ENCODE results near the gene UNC45A.
"Not testable (repeated sequence)": the region's sequence is repeated elsewhere in the genome, so short reads cannot be mapped to it uniquely, and the experiment has no call there.

The UNC45A gene

GRCh38 chr15:90902840-90903732 lies 32.0 kb upstream of the UNC45A start, which contains the start of gene MAN2A2:
TSS of gene MAN2A2 (plus strand) at chr15:90903302. CDS start at chr15:90904208, 906 bp downstream.
- DNase-seq = peak; percentile 69

- DNase-seq = no peak
Observed at GRCh38 chr15:90903733-90904536, 31.1 kb upstream of the UNC45A start.

- no peak for DNase-seq
Observed at GRCh38 chr15:90904746-90905145, 30.3 kb upstream of the UNC45A start.

- DNase-seq = no peak
Observed at GRCh38 chr15:90905306-90906180, 29.5 kb upstream of the UNC45A start.

- DNase-seq = no peak
Observed at GRCh38 chr15:90906181-90906849, 28.8 kb upstream of the UNC45A start.

- no peak for DNase-seq
Observed at GRCh38 chr15:90907051-90907660, 27.9 kb upstream of the UNC45A start.

GRCh38 chr15:90907838-90908507 lies 27.1 kb upstream of the UNC45A start:
- no peak for DNase-seq

GRCh38 chr15:90909449-90909848 lies 25.6 kb upstream of the UNC45A start:
- not testable (repeated sequence) for DNase-seq

- DNase-seq = no peak
Observed at GRCh38 chr15:90909976-90910375, 25.1 kb upstream of the UNC45A start.

- DNase-seq = no peak
Observed at GRCh38 chr15:90910441-90911301, 24.4 kb upstream of the UNC45A start.

- DNase-seq = no peak
Observed at GRCh38 chr15:90911302-90911623, 23.8 kb upstream of the UNC45A start.

- DNase-seq = no peak
Observed at GRCh38 chr15:90911906-90912769, 22.9 kb upstream of the UNC45A start.

- no peak for DNase-seq
Observed at GRCh38 chr15:90912770-90913075, 22.4 kb upstream of the UNC45A start.

- DNase-seq = no peak
Observed at GRCh38 chr15:90913398-90913944, 21.6 kb upstream of the UNC45A start.

- no peak for DNase-seq
Observed at GRCh38 chr15:90914305-90915080, 20.6 kb upstream of the UNC45A start.

- no peak for DNase-seq
Observed at GRCh38 chr15:90915216-90915807, 19.8 kb upstream of the UNC45A start.

- peak; percentile 6 for DNase-seq
Observed at GRCh38 chr15:90915808-90916440, 19.2 kb upstream of the UNC45A start.

Data from CD4-positive, alpha-beta T cell treated with Interleukin-4 for 4 hours (primary cell).